Adipocyte (in vitro differentiated cells): ENCODE data around the gene KCNJ12.

Experiments used
- DNase-seq: peaks from one replicate; pipeline ENCODE4 v3.0.0-alpha.2; 2015; ENCODE audit warnings: low read depth
- H3K27me3 ChIP-seq: replicated peaks from 2 replicates; pipeline ENCODE4 v1.7.0; 2013; ENCODE audit warnings: mild to moderate bottlenecking, low read length, moderate library complexity; ENCODE audit not compliant: control insufficient read depth, insufficient read depth
- H3K36me3 ChIP-seq: 2 replicates; pipeline ENCODE4 v1.7.0; 2013; ENCODE audit warnings: low read length, mild to moderate bottlenecking, moderate library complexity; ENCODE audit not compliant: control insufficient read depth, insufficient read depth, severe bottlenecking
- H3K4me1 ChIP-seq: 2 replicates; pipeline ENCODE4 v1.7.0; 2013; ENCODE audit warnings: mild to moderate bottlenecking, low read length, moderate library complexity; ENCODE audit not compliant: control insufficient read depth, insufficient read depth
- H3K4me3 ChIP-seq: 2 replicates; pipeline ENCODE4 v1.7.0; 2013; ENCODE audit warnings: mild to moderate bottlenecking, low read length, moderate library complexity
- H3K9ac ChIP-seq: 2 replicates; pipeline ENCODE4 v1.7.0; 2013; ENCODE audit warnings: mild to moderate bottlenecking, low read length, moderate library complexity
- H3K9me3 ChIP-seq: 2 replicates; pipeline ENCODE4 v1.7.0; 2013; ENCODE audit warnings: mild to moderate bottlenecking, low read length, moderate library complexity; ENCODE audit not compliant: control insufficient read depth

KCNJ12 gene

GRCh38 chr17:21380659-21381058, 4.5 kb downstream of the KCNJ12 start:
- Histone ChIP-seq H3K36me3 (no peaks in the 10 kb centered on the region), H3K4me3 (no peak overlapping the region), H3K4me1 (peaks cover 16% of the 10 kb centered on the region), H3K27me3 (peaks cover 2% of the 10 kb centered on the region), H3K9ac (no peak overlapping the region), H3K9me3 (no peaks in the 10 kb centered on the region)
- no peak for DNase-seq

- no peak for DNase-seq
- Histone ChIP-seq H3K36me3 (no peaks in the 10 kb centered on the region), H3K4me1 (peaks cover 16% of the 10 kb centered on the region), H3K27me3 (no peaks in the 10 kb centered on the region), H3K4me3 (no peak overlapping the region), H3K9me3 (no peaks in the 10 kb centered on the region), H3K9ac (no peak overlapping the region)
These were observed 5.0 kb downstream of the KCNJ12 start for GRCh38 chr17:21381076-21381706.

- H3K9me3 ChIP-seq = no peaks in the 10 kb centered on the region
- H3K36me3 ChIP-seq = no peaks in the 10 kb centered on the region
- H3K4me1 ChIP-seq = peaks cover 7% of the 10 kb centered on the region
- no peaks in the 10 kb centered on the region for H3K27me3 ChIP-seq
- H3K9ac ChIP-seq = no peak overlapping the region
- no peak for DNase-seq
- no peak overlapping the region for H3K4me3 ChIP-seq
These were observed 6.7 kb downstream of the KCNJ12 start for GRCh38 chr17:21382560-21383495.

GRCh38 chr17:21385281-21385845, 9.2 kb downstream of the KCNJ12 start:
- Histone ChIP-seq H3K4me1 (no peaks in the 10 kb centered on the region), H3K4me3 (no peak overlapping the region), H3K9me3 (no peaks in the 10 kb centered on the region), H3K27me3 (no peaks in the 10 kb centered on the region), H3K9ac (no peak overlapping the region), H3K36me3 (no peaks in the 10 kb centered on the region)
- DNase-seq = no peak

GRCh38 chr17:21387616-21388015, 11.5 kb downstream of the KCNJ12 start:
- Histone ChIP-seq H3K36me3 (no peaks in the 10 kb centered on the region), H3K4me1 (no peaks in the 10 kb centered on the region), H3K9me3 (no peaks in the 10 kb centered on the region), H3K27me3 (no peaks in the 10 kb centered on the region), H3K4me3 (no peak overlapping the region), H3K9ac (no peak overlapping the region)
- no peak for DNase-seq

- Histone ChIP-seq H3K27me3 (no peaks in the 10 kb centered on the region), H3K36me3 (no peaks in the 10 kb centered on the region), H3K4me1 (no peaks in the 10 kb centered on the region), H3K9ac (no peak overlapping the region), H3K9me3 (no peaks in the 10 kb centered on the region), H3K4me3 (no peak overlapping the region)
- DNase-seq = no peak
These were observed 11.9 kb downstream of the KCNJ12 start for GRCh38 chr17:21388066-21388465.

GRCh38 chr17:21388944-21389343, 12.8 kb downstream of the KCNJ12 start:
- H3K4me1 ChIP-seq = no peaks in the 10 kb centered on the region
- no peak overlapping the region for H3K4me3 ChIP-seq
- no peaks in the 10 kb centered on the region for H3K27me3 ChIP-seq
- no peaks in the 10 kb centered on the region for H3K9me3 ChIP-seq
- no peak overlapping the region for H3K9ac ChIP-seq
- DNase-seq = no peak
- no peaks in the 10 kb centered on the region for H3K36me3 ChIP-seq

- H3K36me3 ChIP-seq = no peaks in the 10 kb centered on the region
- no peaks in the 10 kb centered on the region for H3K9me3 ChIP-seq
- H3K27me3 ChIP-seq = no peaks in the 10 kb centered on the region
- H3K4me3 ChIP-seq = no peak overlapping the region
- H3K4me1 ChIP-seq = no peaks in the 10 kb centered on the region
- DNase-seq = no peak
- no peak overlapping the region for H3K9ac ChIP-seq
These were observed 13.2 kb downstream of the KCNJ12 start for GRCh38 chr17:21389394-21389793.

- Histone ChIP-seq H3K27me3 (no peaks in the 10 kb centered on the region), H3K36me3 (no peaks in the 10 kb centered on the region), H3K4me1 (no peaks in the 10 kb centered on the region), H3K4me3 (no peak overlapping the region), H3K9ac (no peak overlapping the region), H3K9me3 (no peaks in the 10 kb centered on the region)
- DNase-seq = no peak
These were observed 14.1 kb downstream of the KCNJ12 start for GRCh38 chr17:21390294-21390693.

- H3K9me3 ChIP-seq = no peaks in the 10 kb centered on the region
- H3K27me3 ChIP-seq = no peaks in the 10 kb centered on the region
- H3K4me3 ChIP-seq = no peak overlapping the region
- H3K9ac ChIP-seq = no peak overlapping the region
- no peak for DNase-seq
- no peaks in the 10 kb centered on the region for H3K36me3 ChIP-seq
- peaks cover 6% of the 10 kb centered on the region for H3K4me1 ChIP-seq
These were observed 16.1 kb downstream of the KCNJ12 start for GRCh38 chr17:21392266-21392665.

GRCh38 chr17:21394265-21394664, 18.1 kb downstream of the KCNJ12 start:
- Histone ChIP-seq H3K9ac (no peak overlapping the region), H3K27me3 (no peaks in the 10 kb centered on the region), H3K9me3 (no peaks in the 10 kb centered on the region), H3K4me1 (peaks cover 15% of the 10 kb centered on the region), H3K36me3 (no peaks in the 10 kb centered on the region), H3K4me3 (no peak overlapping the region)
- peak; percentile 8 for DNase-seq
